Activated B cell treated with CpG ODN at 0.5 μM for 24 hours (primary cell): ENCODE results near the gene C3AR1. TPM values are rescaled to one million over a fixed set of nuclear protein-coding genes. Genes with fewer than 3 reads are reported as not detected.
A peak's percentile ranks its signal among the peaks of the same experiment; 100 is the strongest.
"Not testable (repeated sequence)": the region's sequence is repeated elsewhere in the genome, so short reads cannot be mapped to it uniquely, and the experiment has no call there.

Source experiments
- ATAC-seq: fragments of 200-7000 bp; cut with Tn5 transposase; one replicate; pipeline ENCODE4 v1.10.0; 2021; ENCODE audit warnings: low read depth, mild to moderate bottlenecking, moderate library complexity
- CTCF ChIA-PET: fragments of 350-600 bp; sonication (Branson Sonifier 250); formaldehyde crosslinking; loops from one replicate; lab custom pipeline; 2021; ENCODE audit warnings: antibody characterized with exemption; lab: Charles Lee
- POLR2A ChIA-PET: fragments of 350-600 bp; sonication (Branson Sonifier 250); formaldehyde crosslinking; loops from one replicate; lab custom pipeline; 2021; ENCODE audit warnings: antibody characterized with exemption; lab: Charles Lee
- DNase-seq: peaks from one replicate; pipeline ENCODE4 v3.0.0; 2022
- H3K27ac Mint-ChIP-seq: one replicate; pipeline ENCODE4 v1.8.0; 2020; ENCODE audit warnings: mixed read lengths
- H3K27me3 Mint-ChIP-seq: one replicate; pipeline ENCODE4 v1.8.0; 2021; ENCODE audit warnings: mixed read lengths
- H3K36me3 Mint-ChIP-seq: one replicate; pipeline ENCODE4 v1.8.0; 2021; ENCODE audit warnings: low read depth, mixed read lengths
- H3K4me1 Mint-ChIP-seq: one replicate; pipeline ENCODE4 v1.8.0; 2021; ENCODE audit warnings: mixed read lengths
- H3K4me3 Mint-ChIP-seq: one replicate; pipeline ENCODE4 v1.8.0; 2020; ENCODE audit warnings: mild to moderate bottlenecking, mixed read lengths
- H3K9me3 Mint-ChIP-seq: one replicate; pipeline ENCODE4 v1.8.0; 2020; ENCODE audit warnings: mixed read lengths
- CTCF ChIP-seq: fragments of 200-600 bp; IDR thresholded peaks from one replicate; pipeline ENCODE4 v1.8.0; 2022; ENCODE audit warnings: antibody characterized with exemption, mild to moderate bottlenecking
- intact Hi-C: fragments of 100-400 bp; cut with micrococcal nuclease; formaldehyde crosslinking; loops from one replicate; pipeline ENCODE4 v1.15.1; 2024
- total RNA-seq: library from RNA; stranded (reverse); gene quantifications from 2 replicates; pipeline ENCODE4 v1.2.3, GENCODE V29; 2022

The C3AR1 gene
- total RNA-seq, 1 donor from 2014 or later = 0.11 TPM

GRCh38 chr12:8026291-8026900 lies 39.8 kb downstream of the C3AR1 start:
- Mint-ChIP-seq H3K27me3 (no peaks in the 10 kb centered on the region), H3K27ac (peak overlapping the region; percentile 100), H3K4me3 (peak overlapping the region; percentile 98), H3K36me3 (peaks cover 11% of the 10 kb centered on the region), H3K4me1 (peaks cover 13% of the 10 kb centered on the region), H3K9me3 (no peaks in the 10 kb centered on the region)
- DNase-seq (peak; percentile 80), ATAC-seq (peak; percentile 96)
- no peak for TF ChIP-seq CTCF
- ChIA-PET POLR2A (interaction anchor here (0.6 to 2.3 kb wide), 19 partner anchors 10 to 1083 kb away, joined by 3 to 21 read pairs (median 4); partner anchors contain the start of genes C12orf57, PEX5, RNU7-1 and SLC2A3), CTCF (interaction anchor here (0.8 to 1.3 kb wide), 2 partner anchors 93 kb away, joined by 3 to 4 read pairs; no protein-coding TSS in a partner anchor)
- intact Hi-C loops = loop anchor here (1.0 to 2.0 kb wide), 6 partner anchors 31 to 838 kb away; partner anchors contain the start of genes NECAP1 and PEX5

- ATAC-seq (peak; percentile 67), DNase-seq (peak; percentile 28)
- no peaks in the 10 kb centered on the region for H3K36me3 Mint-ChIP-seq
- intact Hi-C loops = no loop called here
- POLR2A ChIA-PET = no interaction called here
- TF ChIP-seq CTCF = no peak
- H3K27ac Mint-ChIP-seq = no peak overlapping the region
- H3K4me3 Mint-ChIP-seq = peak overlapping the region; percentile 59
- H3K27me3 Mint-ChIP-seq = peaks cover 24% of the 10 kb centered on the region
- peaks cover 4% of the 10 kb centered on the region for H3K4me1 Mint-ChIP-seq
- no peaks in the 10 kb centered on the region for H3K9me3 Mint-ChIP-seq
- CTCF ChIA-PET = no interaction called here
Observed at GRCh38 chr12:8018666-8019581, 47.2 kb downstream of the C3AR1 start.

- intact Hi-C loops = not testable (repeated sequence)
- peak overlapping the region; percentile 59 for H3K4me3 Mint-ChIP-seq
Observed at GRCh38 chr12:8018213-8018612, 47.9 kb downstream of the C3AR1 start.

GRCh38 chr12:8014836-8015235 lies 51.3 kb downstream of the C3AR1 start:
- CTCF ChIA-PET = interaction anchor here (0.5 kb wide), 1 partner anchor 84 kb away, joined by 3 read pairs; no protein-coding TSS in a partner anchor
- POLR2A ChIA-PET = no interaction called here

More at GRCh38 chr12:8018213-8018612, 47.9 kb downstream of the C3AR1 start:
- H3K4me1 Mint-ChIP-seq, H3K27ac Mint-ChIP-seq, CTCF ChIA-PET, H3K36me3 Mint-ChIP-seq, DNase-seq, H3K9me3 Mint-ChIP-seq, POLR2A ChIA-PET, ATAC-seq: not testable (repeated sequence)
- H3K27me3 Mint-ChIP-seq = peaks cover 24% of the 10 kb centered on the region

More at GRCh38 chr12:8014836-8015235, 51.3 kb downstream of the C3AR1 start:
- no peak for TF ChIP-seq CTCF
- peaks cover 29% of the 10 kb centered on the region for H3K27me3 Mint-ChIP-seq
- peaks cover 4% of the 10 kb centered on the region for H3K4me1 Mint-ChIP-seq
- no peak overlapping the region for H3K4me3 Mint-ChIP-seq
- H3K36me3 Mint-ChIP-seq = no peaks in the 10 kb centered on the region
- intact Hi-C loops = no loop called here
- ATAC-seq = no peak
- no peak overlapping the region for H3K27ac Mint-ChIP-seq
- DNase-seq = no peak
- H3K9me3 Mint-ChIP-seq = no peaks in the 10 kb centered on the region
